ENCODE results near the gene CDK4.
A peak's percentile ranks its signal among the peaks of the same experiment; 100 is the strongest.

CDK4 gene

DNA sequence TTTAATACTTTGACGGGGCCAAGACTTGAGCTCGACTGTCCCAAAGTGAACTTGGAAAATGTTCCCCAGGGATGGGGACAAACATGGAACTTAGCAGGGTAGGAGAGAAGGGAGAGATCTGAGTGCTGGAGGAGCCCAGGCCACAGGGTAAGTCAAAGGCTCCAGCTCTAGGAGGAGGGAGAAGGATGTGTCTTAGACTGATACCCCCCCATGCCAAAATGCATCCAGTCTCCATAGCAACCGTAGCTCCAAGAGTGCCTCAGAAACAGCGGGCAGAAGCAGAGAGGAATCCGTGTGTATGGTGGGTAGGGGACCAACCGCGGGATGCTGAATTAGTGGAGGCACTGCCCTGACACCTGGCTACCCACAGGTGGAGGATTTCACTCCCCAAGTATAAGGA is 12.7 kb downstream of the CDK4 start:
- DNase-seq (ENCODE audit: low spot score), result no peak

DNA sequence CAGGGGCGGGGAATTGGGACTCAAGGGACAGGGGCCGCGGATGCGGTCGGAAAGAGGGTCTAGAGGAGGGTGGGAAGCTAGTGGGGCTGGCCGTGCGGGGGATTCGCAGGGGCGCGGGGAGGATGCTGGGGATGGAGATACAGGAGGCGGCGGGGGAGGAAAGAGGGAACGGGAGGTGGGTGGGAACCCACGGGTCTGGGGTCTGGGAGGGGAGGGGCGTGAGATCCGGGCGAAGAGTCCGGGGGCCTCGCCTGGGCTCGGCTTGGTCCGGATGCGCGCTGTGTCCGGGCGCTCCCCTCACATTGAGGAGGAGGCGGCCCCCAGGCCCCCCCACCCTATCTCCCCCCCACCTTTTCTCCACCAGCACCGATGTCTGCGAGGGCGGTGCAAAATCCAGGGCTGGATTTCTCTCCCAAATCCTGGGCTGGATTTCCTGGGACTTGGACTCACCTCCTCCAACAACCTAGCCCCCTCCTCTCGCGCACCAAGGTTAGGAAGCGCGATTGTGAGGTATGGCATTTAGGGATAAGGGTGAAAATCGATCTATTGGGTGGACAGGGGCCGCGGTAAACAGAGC is 13.4 kb downstream of the CDK4 start, which contains the start of gene AGAP2:
AGAP2 (minus strand) TSS at position 82 of the 577 bp plus-strand sequence. CDS start 496 bp downstream, outside the sequence.
- no peak for DNase-seq (ENCODE audit: low spot score)

DNA sequence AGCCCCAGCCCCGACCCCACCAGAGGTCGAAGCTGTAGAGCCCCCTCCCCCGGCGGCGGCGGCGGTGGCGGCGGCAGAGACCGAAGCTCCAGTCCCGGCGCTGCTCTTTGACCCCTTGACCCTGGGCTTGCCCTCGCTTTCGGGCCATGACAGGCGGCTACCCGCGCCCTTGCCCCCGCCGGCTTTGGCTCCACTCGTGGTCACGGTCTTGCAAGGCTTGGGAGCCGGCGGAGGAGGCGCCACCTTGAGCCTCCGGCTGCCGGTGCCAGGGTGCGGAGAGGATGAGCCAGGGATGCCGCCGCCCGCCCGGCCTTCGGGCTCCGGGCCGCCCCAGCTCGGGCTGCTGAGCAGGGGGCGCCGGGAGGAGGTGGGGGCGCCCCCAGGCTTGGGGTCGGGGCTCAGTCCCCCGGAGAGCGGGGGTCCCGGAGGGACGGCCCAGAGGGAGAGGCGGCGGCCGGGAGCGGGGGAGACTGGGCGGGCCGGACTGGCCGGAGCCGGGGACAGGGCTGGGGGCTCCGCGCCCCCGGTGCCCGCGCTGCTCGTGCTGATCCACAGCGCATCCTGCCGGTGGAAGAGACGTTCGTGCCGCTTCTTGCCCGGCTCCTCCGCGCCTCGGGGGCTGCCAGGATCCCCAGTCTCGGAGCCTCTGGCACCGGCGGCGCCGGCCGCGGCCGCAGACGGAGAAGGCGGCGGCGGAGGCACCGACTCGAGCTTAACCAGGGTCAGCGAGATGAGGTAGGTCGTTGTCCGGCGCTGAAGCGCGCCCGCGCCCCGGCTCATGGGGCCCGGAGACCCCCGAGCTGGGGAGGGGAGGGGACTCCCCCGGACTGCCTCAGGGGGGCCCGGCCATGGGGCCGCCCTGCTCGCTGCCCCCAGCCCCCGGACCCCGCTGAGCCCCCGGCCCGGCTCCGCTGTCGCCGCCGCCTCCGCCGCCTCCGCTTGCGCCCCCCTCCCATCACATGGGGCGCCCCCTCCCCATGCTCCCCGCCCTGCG is 14.3 kb downstream of the CDK4 start:
- DNase-seq (ENCODE audit: low spot score), result no peak

DNA sequence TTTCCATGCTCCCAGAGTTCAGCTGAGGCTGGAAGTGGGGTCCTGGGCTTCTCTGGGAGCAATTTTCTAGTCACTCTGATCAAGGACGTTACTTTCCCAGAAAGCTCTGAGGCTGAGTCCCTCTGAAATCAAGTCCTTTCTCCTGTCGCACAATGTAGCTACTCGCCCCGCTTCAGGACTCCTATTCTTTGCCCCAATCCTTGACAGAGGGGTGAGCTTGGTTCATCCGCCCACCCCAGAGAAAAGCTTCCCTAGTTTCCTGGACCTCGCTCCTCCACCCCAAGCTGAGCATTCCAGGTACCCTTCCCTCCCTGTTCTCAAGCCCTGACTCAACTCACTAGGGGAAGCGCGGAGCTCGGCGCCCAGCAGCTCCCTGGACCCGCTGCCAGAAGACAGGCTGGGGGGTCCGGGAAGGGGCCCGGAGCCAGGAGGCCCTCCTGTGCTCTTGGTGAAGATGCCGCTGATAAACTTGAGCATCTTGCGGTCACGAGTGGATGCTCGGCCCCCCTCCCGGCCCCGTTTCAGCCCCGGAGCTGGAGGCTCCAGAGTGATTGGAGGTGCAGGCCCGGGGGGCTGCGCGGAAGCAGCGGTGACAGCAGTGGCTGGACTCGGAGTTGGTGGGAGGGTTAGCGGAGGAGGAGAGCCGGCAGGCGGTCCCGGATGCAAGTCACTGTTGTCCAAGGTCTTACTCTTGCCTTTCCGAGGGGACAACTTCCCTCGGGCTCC is 15.2 kb downstream of the CDK4 start:
- DNase-seq (ENCODE audit: low spot score), result no peak

DNA sequence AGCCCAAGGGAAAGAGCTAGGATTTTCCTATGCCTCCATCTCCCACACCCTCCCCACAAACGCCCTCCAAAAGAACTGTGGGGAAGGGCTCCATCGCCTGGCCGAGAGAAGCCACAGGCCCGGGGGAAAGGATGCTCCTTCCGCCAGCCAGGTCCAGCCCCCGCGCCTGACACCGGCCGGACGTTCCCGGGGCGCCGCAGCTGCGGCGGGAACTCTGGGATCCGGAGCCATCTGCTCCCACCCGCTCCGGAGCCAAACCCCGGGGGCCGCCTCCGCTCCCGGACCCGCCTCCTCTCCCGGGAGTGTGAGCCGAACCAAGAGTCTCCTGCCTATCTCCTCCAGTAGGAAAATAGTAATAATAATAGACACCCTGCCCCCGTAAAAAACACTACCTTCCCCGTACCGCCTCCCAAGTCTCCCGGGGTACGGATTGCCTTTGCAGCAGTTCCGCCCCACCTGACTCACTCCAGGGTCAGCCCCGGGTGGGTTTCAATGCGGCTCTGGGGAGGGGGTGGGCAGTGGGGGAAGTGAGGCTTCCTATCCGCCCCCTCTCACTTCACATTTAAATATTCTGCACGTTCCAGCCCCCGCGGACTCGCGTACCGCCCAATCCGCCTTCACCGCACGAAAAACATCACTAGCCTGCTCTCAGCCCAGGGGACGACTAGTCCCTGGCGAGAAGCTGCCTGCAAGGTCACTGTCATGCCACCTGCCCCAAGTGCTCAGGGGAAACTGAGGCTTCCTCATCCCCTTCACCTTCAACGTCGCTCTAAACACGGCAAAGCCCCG is 16.0 kb downstream of the CDK4 start:
- DNase-seq (ENCODE audit: low spot score), result no peak

DNA sequence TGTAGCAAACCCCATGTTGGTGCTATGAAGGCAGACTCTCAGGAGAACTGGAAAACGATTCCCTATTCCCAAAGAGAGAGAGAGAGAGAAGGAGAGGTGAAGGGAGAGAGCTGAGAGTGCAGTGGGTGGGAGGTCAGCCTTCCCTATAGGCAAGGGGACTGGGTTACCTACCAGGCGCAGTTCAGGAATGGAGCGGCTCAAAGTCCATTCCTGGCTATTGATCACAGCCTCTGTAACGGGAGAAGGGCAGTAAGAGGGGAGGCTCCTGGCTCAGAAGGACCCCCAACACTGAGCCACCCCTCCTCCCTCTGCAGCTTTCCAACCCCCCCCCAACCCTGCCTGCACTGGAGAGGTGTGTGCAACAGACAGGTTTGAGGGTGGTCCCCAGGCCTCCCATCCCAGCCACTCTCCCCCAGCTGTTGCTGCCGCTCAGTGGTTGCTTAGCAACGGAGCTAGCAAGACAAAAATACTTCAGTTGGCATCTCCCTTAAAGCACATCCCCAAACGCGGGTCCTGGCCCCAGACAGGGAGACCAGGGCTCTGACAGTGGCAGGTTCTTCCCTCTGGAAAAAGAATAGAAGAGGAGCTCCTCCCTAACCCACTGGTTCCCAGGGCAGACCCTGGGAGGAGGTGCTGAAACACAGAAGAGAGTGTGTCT is 16.8 kb downstream of the CDK4 start:
- DNase-seq (ENCODE audit: low spot score), result no peak

DNA sequence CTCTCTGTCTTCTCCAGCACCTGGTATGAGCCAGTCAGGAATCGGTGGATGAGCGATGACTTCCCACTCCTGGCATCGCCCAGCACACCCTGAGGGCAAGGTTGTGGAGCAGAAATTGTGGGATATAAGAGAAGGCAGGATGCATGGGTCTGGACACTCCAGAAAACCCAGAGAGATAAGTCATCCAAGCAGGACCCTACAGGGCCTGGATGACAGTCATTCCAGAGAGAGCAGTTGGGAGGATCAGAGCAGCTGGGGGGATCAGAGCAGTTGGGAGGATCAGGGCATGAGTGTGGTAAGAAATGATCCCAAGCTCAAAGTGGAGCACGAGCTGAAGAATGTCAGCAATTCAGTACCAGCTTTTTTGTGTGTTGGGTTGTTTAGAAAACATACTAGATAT is 17.5 kb downstream of the CDK4 start:
- DNase-seq (ENCODE audit: low spot score), result no peak

DNA sequence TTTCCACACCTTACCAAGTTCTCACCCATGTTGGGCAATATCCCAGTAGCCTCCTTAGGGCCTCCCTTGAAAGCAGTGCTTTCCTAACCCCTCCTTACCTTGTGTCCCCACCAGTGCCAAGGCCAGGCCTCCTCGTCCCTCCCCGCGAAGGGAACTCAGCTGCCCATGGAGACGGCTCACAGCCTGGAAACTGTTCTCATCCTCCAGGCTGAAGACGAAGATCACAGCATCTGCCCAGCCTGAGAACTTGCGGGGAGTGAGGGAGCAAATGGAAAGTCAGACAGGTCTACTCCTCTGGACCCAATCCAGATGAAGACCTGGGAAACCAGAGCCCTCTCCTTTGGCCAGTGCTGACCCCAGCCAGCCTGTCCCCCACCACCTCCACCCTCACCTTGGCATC is 18.2 kb downstream of the CDK4 start:
- DNase-seq (ENCODE audit: low spot score), result no peak

DNA sequence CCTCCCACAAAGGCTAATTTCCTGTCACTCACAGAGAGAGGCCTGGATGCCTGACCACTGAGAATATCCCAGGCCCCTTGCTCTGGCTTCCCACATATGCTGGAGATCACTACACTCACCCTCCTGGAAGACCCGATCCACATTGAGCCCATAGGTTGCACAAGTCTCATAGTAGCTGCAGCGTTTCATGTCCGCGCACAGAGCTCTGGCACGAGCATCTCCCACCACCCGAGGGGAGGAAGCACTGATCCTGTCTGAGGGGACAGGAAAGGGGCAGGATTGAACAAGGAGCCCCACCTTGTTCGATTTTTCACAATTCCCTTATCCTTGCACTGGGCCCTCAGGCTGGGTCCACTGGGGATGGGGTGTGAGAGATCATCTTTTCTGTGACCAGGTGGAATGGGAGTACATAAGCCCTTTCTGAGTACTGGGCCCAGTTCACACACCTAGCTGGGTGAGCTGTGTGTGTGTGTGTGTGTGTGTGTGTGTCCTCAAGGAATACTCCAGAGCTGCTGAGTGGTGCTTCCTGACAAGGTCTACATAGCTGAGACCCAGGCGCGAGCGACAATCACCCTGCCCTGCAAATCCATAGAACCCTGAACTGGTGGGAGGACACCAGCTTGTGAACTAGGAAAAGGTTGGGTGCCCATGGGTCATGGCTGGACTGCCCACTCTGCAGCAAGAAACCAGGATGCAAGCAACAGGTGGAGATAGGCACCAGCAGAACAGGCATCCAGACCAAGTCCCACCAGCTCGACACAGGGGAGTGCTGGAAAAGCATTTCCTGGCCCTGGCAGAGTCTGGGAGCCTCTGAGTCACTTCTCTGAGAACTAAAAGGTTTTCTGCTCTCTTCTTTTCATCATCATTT is 19.1 kb downstream of the CDK4 start:
- DNase-seq (ENCODE audit: low spot score), result no peak

DNA sequence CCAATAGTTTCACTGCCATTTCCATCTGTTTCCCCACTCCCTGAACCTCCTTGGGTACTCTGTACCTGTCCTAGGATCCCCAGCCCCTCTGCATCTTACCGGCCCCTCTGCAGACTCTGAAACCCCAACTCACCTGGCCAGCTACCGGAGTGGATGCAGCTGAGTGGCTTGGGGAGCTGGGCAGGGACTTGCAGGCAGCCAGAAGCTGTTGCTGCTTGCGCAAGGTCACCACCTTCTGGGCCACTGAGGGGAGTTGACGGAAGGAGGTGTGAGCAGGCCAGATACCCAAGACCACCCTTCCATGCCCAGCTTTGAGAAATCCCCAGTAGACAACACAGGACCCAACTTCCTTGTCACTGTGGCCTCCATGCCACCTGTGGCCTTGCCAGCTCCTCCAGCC is 19.8 kb downstream of the CDK4 start:
- no peak for DNase-seq (ENCODE audit: low spot score)

DNA sequence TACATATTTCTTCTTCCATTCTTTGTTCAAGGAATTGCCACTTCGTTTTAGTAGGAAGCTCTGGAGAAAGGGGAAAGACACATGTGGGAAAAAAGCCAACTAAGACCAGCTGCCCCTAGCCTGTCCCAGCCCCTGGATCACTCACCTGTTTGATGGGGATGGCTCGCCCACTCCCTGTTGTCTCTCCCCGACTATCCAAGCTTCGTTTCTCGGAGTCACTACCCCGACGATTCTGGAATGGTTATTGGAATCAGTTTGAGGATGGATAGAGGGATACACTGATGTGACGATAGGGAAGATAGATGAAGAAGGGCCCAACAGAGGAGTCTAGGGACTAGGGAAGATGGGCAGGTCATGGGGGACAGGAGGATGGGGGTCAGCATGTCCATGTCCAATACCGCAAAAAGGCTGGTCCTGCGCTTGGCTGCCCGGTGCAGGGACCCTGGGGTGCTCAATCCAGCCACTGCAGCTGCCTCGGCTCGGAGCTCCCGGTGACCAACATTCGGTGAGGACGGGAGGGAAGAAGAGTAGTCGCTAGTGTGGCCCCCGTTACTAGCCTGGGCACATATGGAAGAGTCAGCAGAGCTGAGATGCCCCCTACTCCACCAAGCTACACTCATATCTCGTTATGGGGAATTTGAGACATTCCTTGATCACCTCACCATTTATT is 20.6 kb downstream of the CDK4 start:
- DNase-seq (ENCODE audit: low spot score), result no peak

DNA sequence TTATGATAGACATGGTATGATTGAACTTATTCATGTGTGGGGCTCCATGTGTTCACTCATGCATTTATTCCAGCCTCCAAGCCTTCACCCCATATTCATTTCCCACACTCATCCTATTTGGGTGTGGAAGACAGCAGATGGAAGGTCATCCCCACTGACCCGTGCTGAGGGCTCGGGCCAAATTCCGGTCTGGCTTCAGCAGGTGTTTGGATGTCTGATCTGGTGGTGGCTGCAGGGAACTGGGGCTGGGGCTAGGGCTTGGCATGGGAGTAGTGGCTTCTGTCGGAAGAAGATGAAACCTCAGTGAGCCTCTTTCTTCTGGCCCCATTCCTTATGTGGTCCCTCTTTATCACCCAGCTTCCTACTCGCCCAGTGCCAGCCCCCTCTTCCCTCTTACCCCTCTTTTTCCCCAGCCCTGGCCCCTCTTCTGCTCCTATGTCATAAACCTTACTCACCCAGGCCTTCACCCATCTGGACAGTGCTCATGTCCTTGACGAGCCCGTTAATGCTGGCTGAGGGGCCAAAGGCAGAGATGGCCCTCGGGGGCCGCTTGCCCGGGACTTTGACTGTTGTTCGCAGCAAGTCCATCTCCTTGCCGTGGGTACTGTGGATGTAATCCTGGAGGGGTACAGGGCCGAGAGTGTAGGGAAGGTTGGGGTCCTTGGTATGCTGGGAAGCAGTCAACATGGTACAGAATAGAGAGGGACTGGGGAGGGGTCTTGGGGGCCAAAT is 21.6 kb downstream of the CDK4 start:
- DNase-seq (ENCODE audit: low spot score), result no peak

DNA sequence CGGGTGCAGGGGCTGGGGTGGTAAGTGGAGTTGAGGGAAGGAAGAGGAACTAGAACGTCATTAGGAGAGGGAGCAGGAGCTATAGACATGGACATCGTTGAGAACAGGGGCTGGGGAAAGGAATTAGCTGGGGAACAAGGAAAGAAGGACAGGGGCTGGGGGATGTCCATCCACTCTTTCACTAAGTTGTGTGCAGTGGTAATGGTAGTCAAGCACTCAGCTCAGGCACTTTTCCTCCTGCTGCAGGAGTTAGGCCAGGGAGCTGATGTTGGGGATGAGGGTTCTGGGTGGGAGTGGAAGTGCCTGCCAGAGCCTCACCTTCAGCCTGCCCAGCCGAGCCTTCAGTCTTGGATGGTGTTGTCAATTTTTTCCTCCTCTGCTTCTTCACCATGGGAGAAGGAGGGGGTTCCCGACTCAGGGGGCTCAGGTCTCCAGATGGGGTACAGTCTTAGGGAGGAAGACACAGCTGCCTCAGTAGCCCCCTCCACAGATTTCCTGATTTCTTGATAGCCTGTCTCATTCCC is 22.7 kb downstream of the CDK4 start:
- DNase-seq (ENCODE audit: low spot score), result no peak

DNA sequence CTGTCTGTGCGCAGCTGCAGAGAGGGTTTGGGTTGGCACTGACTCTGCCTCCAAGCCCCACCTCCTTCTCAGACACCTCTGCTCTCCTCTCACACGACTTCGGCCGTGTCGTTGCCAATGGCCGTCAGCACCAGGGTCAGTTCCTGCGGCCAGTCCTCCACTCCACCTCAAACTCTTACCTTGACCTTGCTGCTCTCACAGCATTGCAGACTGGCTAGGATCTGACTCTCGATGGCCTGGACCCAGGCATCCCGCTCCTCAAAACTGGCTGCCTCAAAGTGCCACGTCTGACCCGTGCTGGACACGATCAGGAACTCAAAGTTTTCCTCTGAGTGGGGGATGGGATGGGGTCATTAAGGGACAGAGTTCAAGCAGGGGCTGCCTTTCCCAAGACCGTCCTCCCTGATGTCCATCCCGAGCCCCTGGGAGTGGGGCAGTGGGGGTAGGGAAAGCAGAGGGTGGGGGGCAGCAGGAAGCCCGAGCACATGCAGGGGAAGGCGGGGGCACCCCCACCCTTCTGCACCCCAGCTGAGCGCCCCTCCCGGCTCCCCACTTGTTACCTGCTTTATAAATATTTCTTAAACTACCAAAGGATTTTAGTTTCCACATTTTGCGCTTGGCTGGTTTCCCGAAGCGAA is 24.2 kb downstream of the CDK4 start:
- DNase-seq (ENCODE audit: low spot score), result no peak

DNA sequence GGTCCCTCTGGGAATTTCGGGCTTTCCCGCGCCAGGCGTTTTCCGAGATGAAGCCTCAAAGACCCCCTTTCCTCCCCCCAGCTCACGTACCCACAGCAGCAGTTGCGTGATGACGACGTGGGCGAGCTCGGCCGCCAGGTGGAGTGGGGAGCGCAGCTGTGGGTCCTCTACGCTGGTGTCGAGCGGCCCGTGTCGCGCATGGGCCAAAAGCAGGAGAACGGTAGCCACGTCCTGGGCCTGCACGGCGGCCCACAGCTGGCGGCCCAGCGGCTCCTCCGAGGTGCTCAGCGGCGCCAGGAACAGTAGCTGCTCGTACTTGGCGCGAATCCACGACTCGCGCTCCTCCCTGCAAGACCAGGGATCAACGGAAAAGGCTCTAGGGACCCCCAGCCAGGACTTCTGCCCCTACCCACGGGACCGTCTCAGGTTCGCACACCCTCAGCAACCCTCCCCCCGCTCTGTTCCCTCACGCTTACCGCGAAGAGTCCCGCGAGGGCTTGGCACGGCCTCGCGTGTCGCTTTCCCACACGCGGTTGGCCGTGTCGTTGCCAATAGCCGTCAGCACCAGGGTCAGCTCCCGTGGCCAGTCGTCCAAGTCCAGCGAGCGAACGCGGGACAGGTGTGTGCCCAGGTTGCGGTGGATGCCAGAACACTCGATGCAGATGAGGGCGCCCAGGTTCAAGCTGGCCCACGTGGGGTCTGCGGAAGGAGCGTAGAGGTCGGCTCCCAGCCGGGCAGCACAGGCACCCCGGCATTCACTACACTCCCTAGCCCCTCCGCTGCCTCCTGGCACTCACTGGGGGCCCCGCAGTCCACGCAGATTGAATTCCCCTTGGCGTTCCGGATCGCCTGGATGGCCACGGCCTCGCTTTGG is 25.0 kb downstream of the CDK4 start:
- DNase-seq (ENCODE audit: low spot score), result no peak

DNA sequence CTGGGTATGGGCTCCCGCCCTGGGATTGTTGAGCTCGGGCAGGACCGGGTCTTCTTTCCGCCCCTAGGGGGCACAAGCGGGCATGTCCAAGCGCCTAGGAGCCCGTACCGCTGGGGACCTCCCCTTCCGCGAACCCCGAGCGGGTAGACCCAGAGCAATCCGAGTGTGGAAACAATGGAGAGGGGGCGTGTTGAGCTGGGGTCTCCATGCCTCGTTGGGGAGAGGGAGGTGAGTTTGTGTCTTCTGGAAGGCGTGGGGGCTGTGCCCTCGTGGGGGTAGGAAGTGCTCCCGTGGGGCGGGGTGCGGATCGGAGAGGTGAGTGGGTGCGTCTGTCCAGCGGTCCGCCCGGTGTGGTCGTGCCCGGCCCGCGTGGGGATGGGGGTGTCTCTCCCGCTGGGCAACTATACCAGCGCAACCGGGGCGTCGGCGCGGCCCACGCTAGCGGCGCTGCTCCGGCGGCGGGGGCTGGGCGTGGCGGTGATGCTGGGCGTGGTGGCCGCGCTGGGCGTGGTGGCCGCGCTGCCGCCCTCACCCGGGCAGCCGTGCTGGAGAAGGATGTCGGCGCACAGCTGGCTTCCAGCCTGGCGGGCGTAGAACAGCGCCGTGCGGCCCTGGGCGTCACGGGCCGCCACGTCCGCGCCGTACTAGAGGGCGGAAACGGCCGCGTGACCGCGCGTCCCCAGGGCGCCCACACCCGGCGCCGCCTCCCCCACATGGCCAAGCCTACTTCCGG is 25.8 kb downstream of the CDK4 start:
- DNase-seq (ENCODE audit: low spot score), result peak; percentile 30

DNA sequence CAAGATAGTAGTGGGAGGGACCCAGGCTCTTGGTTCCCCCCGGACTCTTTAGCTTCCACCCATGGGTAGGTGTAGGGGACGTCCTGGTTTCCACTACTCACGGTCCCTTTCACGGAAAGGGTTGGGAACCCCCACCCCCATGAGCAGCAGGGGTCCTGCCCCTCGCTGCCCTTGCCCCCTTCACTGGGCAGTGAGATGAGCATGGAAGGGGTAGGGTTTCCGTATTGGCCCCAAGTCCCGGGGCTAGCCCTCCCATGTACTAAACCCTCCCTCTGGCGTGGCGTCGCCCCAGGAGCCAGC is 26.3 kb downstream of the CDK4 start:
- no peak for DNase-seq (ENCODE audit: low spot score)

All from activated CD4-positive, alpha-beta T cell treated with anti-CD3 and anti-CD28 coated beads, Interleukin-2, Interleukin-4, amounts not matched to agents 100 ng/mL and 50 ng/mL, durations not matched to agents 16 hours and 8 hours (primary cell).